Thyroid gland (tissue), 4 donors: ENCODE results near the gene PAPPA2.

Experiments
- POLR2A ChIP-seq, 2 donors: fragments of 450-650 bp; IDR thresholded peaks; one replicate each; pipeline ENCODE4 v1.6.1; 2017; ENCODE audit warnings: antibody characterized with exemption in 2 of 2, mild to moderate bottlenecking in 2 of 2, moderate library complexity in 1 of 2
- TF ChIP-seq, protein P1 (sequence below), 6 experiments: fragments of 200-600 bp in 3 of 6; fragments of 450-650 bp in 3 of 6; sonication (generic) in 3 of 6; IDR thresholded peaks; one replicate each; pipeline ENCODE4 v1.5.1; 2016 to 2019; ENCODE audit warnings: antibody characterized with exemption in 6 of 6, mild to moderate bottlenecking in 2 of 6, inconsistent platforms in 1 of 6, moderate library complexity in 1 of 6

GRCh38 chr1:176557543-176558258, 94.7 kb downstream of the PAPPA2 start:
- no peak for TF ChIP-seq POLR2A (IDR thresholded peaks at IDR 0.05)
- TF ChIP-seq, protein P1, sequence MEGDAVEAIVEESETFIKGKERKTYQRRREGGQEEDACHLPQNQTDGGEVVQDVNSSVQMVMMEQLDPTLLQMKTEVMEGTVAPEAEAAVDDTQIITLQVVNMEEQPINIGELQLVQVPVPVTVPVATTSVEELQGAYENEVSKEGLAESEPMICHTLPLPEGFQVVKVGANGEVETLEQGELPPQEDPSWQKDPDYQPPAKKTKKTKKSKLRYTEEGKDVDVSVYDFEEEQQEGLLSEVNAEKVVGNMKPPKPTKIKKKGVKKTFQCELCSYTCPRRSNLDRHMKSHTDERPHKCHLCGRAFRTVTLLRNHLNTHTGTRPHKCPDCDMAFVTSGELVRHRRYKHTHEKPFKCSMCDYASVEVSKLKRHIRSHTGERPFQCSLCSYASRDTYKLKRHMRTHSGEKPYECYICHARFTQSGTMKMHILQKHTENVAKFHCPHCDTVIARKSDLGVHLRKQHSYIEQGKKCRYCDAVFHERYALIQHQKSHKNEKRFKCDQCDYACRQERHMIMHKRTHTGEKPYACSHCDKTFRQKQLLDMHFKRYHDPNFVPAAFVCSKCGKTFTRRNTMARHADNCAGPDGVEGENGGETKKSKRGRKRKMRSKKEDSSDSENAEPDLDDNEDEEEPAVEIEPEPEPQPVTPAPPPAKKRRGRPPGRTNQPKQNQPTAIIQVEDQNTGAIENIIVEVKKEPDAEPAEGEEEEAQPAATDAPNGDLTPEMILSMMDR (IDR thresholded peaks at IDR 0.05) = no peak
